GM19043 (cell line): Measurements from ENCODE around the gene ATL3.
"Not testable (repeated sequence)": the region's sequence is repeated elsewhere in the genome, so short reads cannot be mapped to it uniquely, and the experiment has no call there.

Experiments used
- ATAC-seq: cut with Tn5 transposase; IDR thresholded peaks from one replicate; pipeline ENCODE4 v1.9.1; 2021; ENCODE audit warnings: low read depth; ENCODE audit not compliant: unreplicated experiment

The ATL3 gene

GRCh38 chr11:63671322-63672155 is at the start of gene ATL3:
Gene ATL3 (minus strand): TSS chr11:63671376. CDS start chr11:63671335, 41 bp downstream.
- ATAC-seq = peak; percentile 85

GRCh38 chr11:63720611-63721010 is 49.4 kb upstream of the ATL3 start:
- no peak for ATAC-seq

GRCh38 chr11:63719987-63720386 is 48.8 kb upstream of the ATL3 start:
- no peak for ATAC-seq

- ATAC-seq = no peak
Observed at GRCh38 chr11:63719001-63719400, 47.8 kb upstream of the ATL3 start.

GRCh38 chr11:63716046-63716445 is 44.9 kb upstream of the ATL3 start:
- no peak for ATAC-seq

- ATAC-seq = no peak
Observed at GRCh38 chr11:63713766-63714165, 42.6 kb upstream of the ATL3 start.

GRCh38 chr11:63711838-63712237 is 40.7 kb upstream of the ATL3 start:
- no peak for ATAC-seq

- no peak for ATAC-seq
Observed at GRCh38 chr11:63710476-63711217, 39.5 kb upstream of the ATL3 start.

GRCh38 chr11:63709336-63709884 is 38.2 kb upstream of the ATL3 start:
- ATAC-seq = no peak

GRCh38 chr11:63708764-63709163 is 37.6 kb upstream of the ATL3 start:
- ATAC-seq = no peak

GRCh38 chr11:63705526-63705925 is 34.4 kb upstream of the ATL3 start:
- no peak for ATAC-seq

GRCh38 chr11:63699896-63700295 is 28.7 kb upstream of the ATL3 start:
- no peak for ATAC-seq

- no peak for ATAC-seq
Observed at GRCh38 chr11:63698976-63699733, 28.0 kb upstream of the ATL3 start.

GRCh38 chr11:63694596-63694995 is 23.4 kb upstream of the ATL3 start:
- ATAC-seq = no peak

- ATAC-seq = no peak
Observed at GRCh38 chr11:63687845-63688244, 16.7 kb upstream of the ATL3 start.

- ATAC-seq = no peak
Observed at GRCh38 chr11:63686926-63687325, 15.8 kb upstream of the ATL3 start.

- ATAC-seq = not testable (repeated sequence)
Observed at GRCh38 chr11:63685158-63685721, 14.1 kb upstream of the ATL3 start.

- no peak for ATAC-seq
Observed at GRCh38 chr11:63683133-63683991, 12.2 kb upstream of the ATL3 start.
